Retinal pigment epithelial cell (primary cell): Measurements from ENCODE around the gene SVOPL.

Experiments used
- DNase-seq: peaks from one replicate; pipeline ENCODE4 v3.0.0-alpha.2; 2010; ENCODE audit warnings: low read depth
- H3K4me3 ChIP-seq: 2 replicates; pipeline ENCODE4 v1.5.1; 2011; ENCODE audit warnings: mild to moderate bottlenecking, low read length, control low read depth, moderate library complexity
- CTCF ChIP-seq: conservative IDR thresholded peaks from 2 replicates; pipeline ENCODE4 v1.5.1; 2011; ENCODE audit warnings: low read depth, low read length, control low read depth, inconsistent platforms

SVOPL gene

GRCh38 chr7:138579671-138580070, 121.5 kb downstream of the SVOPL start:
- H3K4me3 ChIP-seq: no peak overlapping the region
- DNase-seq: no peak
- TF ChIP-seq CTCF: no peak

GRCh38 chr7:138579136-138579535, 122.0 kb downstream of the SVOPL start:
- TF ChIP-seq CTCF: no peak
- no peak for DNase-seq
- H3K4me3 ChIP-seq: no peak overlapping the region

GRCh38 chr7:138575897-138576428, 125.2 kb downstream of the SVOPL start:
- no peak overlapping the region for H3K4me3 ChIP-seq
- no peak for TF ChIP-seq CTCF
- DNase-seq: no peak

- no peak overlapping the region for H3K4me3 ChIP-seq
- DNase-seq: no peak
- no peak for TF ChIP-seq CTCF
Observed at GRCh38 chr7:138573741-138574140, 127.4 kb downstream of the SVOPL start.

- H3K4me3 ChIP-seq: no peak overlapping the region
- DNase-seq: no peak
- TF ChIP-seq CTCF: no peak
Observed at GRCh38 chr7:138570715-138571114, 130.4 kb downstream of the SVOPL start.

GRCh38 chr7:138569418-138569817, 131.7 kb downstream of the SVOPL start:
- no peak overlapping the region for H3K4me3 ChIP-seq
- no peak for DNase-seq
- no peak for TF ChIP-seq CTCF

- no peak overlapping the region for H3K4me3 ChIP-seq
- no peak for TF ChIP-seq CTCF
- no peak for DNase-seq
Observed at GRCh38 chr7:138568655-138569054, 132.5 kb downstream of the SVOPL start.
